HCT116 (cell line): Measurements from ENCODE around the gene SND1. TPM values are rescaled to one million over a fixed set of nuclear protein-coding genes. Genes with fewer than 3 reads are reported as not detected.

ENCODE experiments used
- ATAC-seq: fragments of 200-7000 bp; cut with Tn5 transposase; 2 replicates; pipeline ENCODE4 v1.9.1; 2020; ENCODE audit warnings: mild to moderate bottlenecking, moderate library complexity
- BruUV-seq: library from RNA; stranded (reverse); fragments of 400-500 nt; replicated peaks from 2 replicates; lab custom pipeline; 2021; lab: Mats Ljungman, UMichigan
- CTCF ChIA-PET: fragments of 300-600 bp; sonication (Branson Sonifier 250); formaldehyde crosslinking; loops from one replicate; lab custom pipeline; 2021; ENCODE audit warnings: antibody characterized with exemption; lab: Charles Lee
- POLR2A ChIA-PET: fragments of 300-600, 350-600 bp; sonication (Branson Sonifier 250); formaldehyde crosslinking; loops from one replicate; lab custom pipeline; 2021; ENCODE audit warnings: antibody characterized with exemption; lab: Charles Lee
- RAD21 ChIA-PET, 2 experiments: fragments of 300-600 bp; sonication (Branson Sonifier 250); formaldehyde crosslinking; loops; one replicate each; lab custom pipeline; 2023; ENCODE audit warnings: low total read pairs in 2 of 2; ENCODE audit not compliant: uncharacterized antibody in 2 of 2, unreplicated experiment in 2 of 2, low non-redundant PET in 1 of 2; lab: Charles Lee
- DNase-seq: peaks from one replicate; pipeline ENCODE4 v3.0.0-alpha.2; 2010; ENCODE audit warnings: low read depth, low spot score
- H2AFZ ChIP-seq: fragments of 200-600 bp; shearing (Covaris generic), sonication (generic); 2 replicates; pipeline ENCODE4 v1.6.1; 2017; ENCODE audit warnings: low read depth, mixed run types, mixed read lengths, antibody characterized with exemption, low read length; ENCODE audit not compliant: poor library complexity, severe bottlenecking
- H3K27ac ChIP-seq: 2 replicates; pipeline ENCODE4 v1.5.1; 2012; ENCODE audit warnings: low read depth, low read length
- H3K27me3 ChIP-seq: fragments of 200-600 bp; sonication (generic); 2 replicates; pipeline ENCODE4 v1.6.1; 2016; ENCODE audit warnings: mixed run types, low read length, mixed read lengths; ENCODE audit not compliant: insufficient read depth
- H3K36me3 ChIP-seq, 2 experiments: fragments of 200-500 bp in 1 of 2; fragments of 200-600 bp in 1 of 2; sonication (Bioruptor generic) in 1 of 2; sonication (generic) in 1 of 2; 2 replicates each; pipeline versions ENCODE4 v1.5.1 to v1.6.1; 2014 to 2016; ENCODE audit warnings: low read length in 2 of 2, inconsistent platforms in 1 of 2, mixed read lengths in 1 of 2, mixed run types in 1 of 2; ENCODE audit not compliant: insufficient read depth in 2 of 2, control insufficient read depth in 1 of 2
- H3K4me1 ChIP-seq, 2 experiments: fragments of 200-600 bp in 1 of 2; sonication (generic) in 1 of 2; 2 replicates each; pipeline versions ENCODE4 v1.5.1 to v1.6.1; 2012 to 2017; ENCODE audit warnings: low read length in 2 of 2, inconsistent platforms in 1 of 2, mild to moderate bottlenecking in 1 of 2, mixed read lengths in 1 of 2, mixed run types in 1 of 2, moderate library complexity in 1 of 2; ENCODE audit not compliant: insufficient read depth in 2 of 2, control insufficient read depth in 1 of 2
- H3K4me2 ChIP-seq: fragments of 200-600 bp; sonication (generic); 2 replicates; pipeline ENCODE4 v1.6.1; 2017; ENCODE audit warnings: mixed run types, low read length, mixed read lengths
- H3K4me3 ChIP-seq, 2 experiments: fragments of 200-600 bp in 1 of 2; sonication (generic) in 1 of 2; replicated peaks in 1 of 2; 2 replicates each; pipeline ENCODE4 v1.5.1; 2011 to 2016; ENCODE audit warnings: low read length in 2 of 2, control low read depth in 1 of 2, low read depth in 1 of 2, mild to moderate bottlenecking in 1 of 2, mixed read lengths in 1 of 2, mixed run types in 1 of 2
- H3K79me2 ChIP-seq: fragments of 200-600 bp; sonication (generic); 2 replicates; pipeline ENCODE4 v1.6.1; 2017; ENCODE audit warnings: mild to moderate bottlenecking, mixed run types, low read length, moderate library complexity, mixed read lengths; ENCODE audit not compliant: insufficient read depth
- H3K9ac ChIP-seq: fragments of 200-600 bp; sonication (generic); 2 replicates; pipeline ENCODE4 v1.6.1; 2016; ENCODE audit warnings: low read length, mixed read lengths
- H3K9me2 ChIP-seq: fragments of 200-600 bp; sonication (generic), shearing (Covaris generic); 2 replicates; pipeline ENCODE4 v1.6.1; 2017; ENCODE audit warnings: mixed run types, mild to moderate bottlenecking, moderate library complexity; ENCODE audit not compliant: insufficient read depth
- H3K9me3 ChIP-seq, 2 experiments: fragments of 200-500 bp in 1 of 2; fragments of 200-600 bp in 1 of 2; sonication (Bioruptor generic) in 1 of 2; sonication (generic) in 1 of 2; 2 replicates each; pipeline ENCODE4 v1.6.1; 2014 to 2017; ENCODE audit warnings: low read length in 2 of 2, mixed read lengths in 2 of 2, inconsistent platforms in 1 of 2, low read depth in 1 of 2, mild to moderate bottlenecking in 1 of 2, mixed run types in 1 of 2, moderate library complexity in 1 of 2; ENCODE audit not compliant: control insufficient read depth in 1 of 2, insufficient read depth in 1 of 2
- H4K20me1 ChIP-seq: fragments of 200-600 bp; sonication (generic), shearing (Covaris generic); 2 replicates; pipeline ENCODE4 v1.6.1; 2017; ENCODE audit warnings: mixed run types, mild to moderate bottlenecking, moderate library complexity; ENCODE audit not compliant: insufficient read depth
- EGR1 ChIP-seq: IDR thresholded peaks from 2 replicates; pipeline ENCODE4 v1.6.1; 2012; ENCODE audit warnings: low read depth
- ELF1 ChIP-seq: IDR thresholded peaks from 2 replicates; pipeline ENCODE4 v1.6.1; 2012; ENCODE audit warnings: low read depth, borderline replicate concordance
- EZH2 ChIP-seq: fragments of 200-600 bp; sonication (generic); IDR thresholded peaks from 2 replicates; pipeline ENCODE4 v1.6.1; 2017; ENCODE audit warnings: antibody characterized with exemption, mixed run types
- EZH2phosphoT487 ChIP-seq: fragments of 200-600 bp; IDR thresholded peaks from 2 replicates; pipeline ENCODE4 v1.6.1; 2018; ENCODE audit warnings: antibody characterized with exemption, borderline replicate concordance
- FOSL1 ChIP-seq: IDR thresholded peaks from 2 replicates; pipeline ENCODE4 v1.6.1; 2012; ENCODE audit warnings: low read depth
- JUND ChIP-seq: IDR thresholded peaks from 2 replicates; pipeline ENCODE4 v1.6.1; 2012
- POLR2A ChIP-seq: IDR thresholded peaks from 2 replicates; pipeline ENCODE4 v1.7.0; 2011; ENCODE audit warnings: borderline replicate concordance; ENCODE audit not compliant: insufficient read depth, insufficient read length; ENCODE audit errors: extremely low read depth
- POLR2AphosphoS5 ChIP-seq: IDR thresholded peaks from 2 replicates; pipeline ENCODE4 v1.6.1; 2011; ENCODE audit warnings: mild to moderate bottlenecking, low read depth, low read length, moderate library complexity
- RAD21 ChIP-seq: IDR thresholded peaks from 2 replicates; pipeline ENCODE4 v1.6.1; 2012; ENCODE audit warnings: low read depth, mild to moderate bottlenecking
- SP1 ChIP-seq: IDR thresholded peaks from 2 replicates; pipeline ENCODE4 v1.6.1; 2012; ENCODE audit warnings: low read depth
- SRF ChIP-seq: IDR thresholded peaks from 2 replicates; pipeline ENCODE4 v1.6.1; 2012; ENCODE audit warnings: low read depth
- YY1 ChIP-seq: IDR thresholded peaks from 2 replicates; pipeline ENCODE4 v1.6.1; 2011; ENCODE audit warnings: low read length, low read depth, moderate library complexity, mild to moderate bottlenecking; ENCODE audit not compliant: insufficient replicate concordance; ENCODE audit errors: extremely low read depth
- ZFX ChIP-seq: fragments of 450-650 bp; IDR thresholded peaks from 2 replicates; pipeline ENCODE4 v1.6.1; 2017
- ZNF274 ChIP-seq: fragments of 200-500 bp; sonication (Bioruptor generic); IDR thresholded peaks from 2 replicates; pipeline ENCODE4 v1.6.1; 2014; ENCODE audit warnings: mild to moderate bottlenecking, low read depth, low read length, inconsistent platforms
- intact Hi-C: fragments of 100-400 bp; cut with micrococcal nuclease; formaldehyde crosslinking; loops from 2 replicates; pipeline ENCODE4 v1.10.0; 2022
- total RNA-seq: library from RNA; stranded (reverse); gene quantifications from one replicate; pipeline ENCODE4 v1.2.1, GENCODE V29; 2021; ENCODE audit not compliant: unreplicated experiment
- TF ChIP-seq, protein P1 (sequence below): IDR thresholded peaks from 2 replicates; pipeline ENCODE4 v1.6.1; 2012; ENCODE audit warnings: low read depth
- TF ChIP-seq, protein P2 (sequence below): IDR thresholded peaks from 2 replicates; pipeline ENCODE4 v1.6.1; 2011; ENCODE audit warnings: mild to moderate bottlenecking, low read length, moderate library complexity; ENCODE audit not compliant: insufficient replicate concordance; ENCODE audit errors: extremely low read depth
- TF ChIP-seq, protein P3 (sequence below), 3 experiments: fragments of 200-600 bp in 1 of 3; sonication (generic) in 1 of 3; IDR thresholded peaks in 2 of 3; conservative IDR thresholded peaks in 1 of 3; 2 replicates each; pipeline ENCODE4 v1.5.1; 2012 to 2017; ENCODE audit warnings: low read depth in 2 of 3, low read length in 2 of 3, antibody characterized with exemption in 1 of 3, borderline replicate concordance in 1 of 3, control low read depth in 1 of 3, mild to moderate bottlenecking in 1 of 3, mixed read lengths in 1 of 3, mixed run types in 1 of 3, moderate library complexity in 1 of 3; ENCODE audit not compliant: insufficient read depth in 1 of 3
- TF ChIP-seq, protein P4 (sequence below): IDR thresholded peaks from 2 replicates; pipeline ENCODE4 v1.6.1; 2012

SND1 gene
- total RNA-seq, 1 experiment from 2014 or later, result 169 TPM

- H3K36me3 ChIP-seq, result no peaks in the 10 kb centered on the region
Measured at GRCh38 chr7:128117691-128118090, 465.7 kb downstream of the SND1 start.

More at GRCh38 chr7:128117691-128118090, 465.7 kb downstream of the SND1 start:
- Histone ChIP-seq H3K27me3 (no peaks in the 10 kb centered on the region), H3K9ac (no peak overlapping the region), H3K4me2 (no peak overlapping the region), H2AFZ (no peak overlapping the region), H3K9me2 (no peaks in the 10 kb centered on the region), H3K9me3 (no peaks in the 10 kb centered on the region), H4K20me1 (no peaks in the 10 kb centered on the region), H3K27ac (no peak overlapping the region), H3K79me2 (no peaks in the 10 kb centered on the region), H3K4me3 (no peak overlapping the region), H3K4me1 (peaks cover 0 to 11% of the 10 kb centered on the region in 2 experiments; a peak in 2 of 4 replicates)
- TF ChIP-seq POLR2A (no peak), SP1 (no peak), ELF1 (no peak), EZH2phosphoT487 (no peak), EGR1 (no peak), FOSL1 (no peak), SRF (no peak), POLR2AphosphoS5 (no peak), JUND (no peak), RAD21 (no peak), ZFX (no peak), EZH2 (no peak), YY1 (no peak), ZNF274 (no peak)
- TF ChIP-seq, protein P1, sequence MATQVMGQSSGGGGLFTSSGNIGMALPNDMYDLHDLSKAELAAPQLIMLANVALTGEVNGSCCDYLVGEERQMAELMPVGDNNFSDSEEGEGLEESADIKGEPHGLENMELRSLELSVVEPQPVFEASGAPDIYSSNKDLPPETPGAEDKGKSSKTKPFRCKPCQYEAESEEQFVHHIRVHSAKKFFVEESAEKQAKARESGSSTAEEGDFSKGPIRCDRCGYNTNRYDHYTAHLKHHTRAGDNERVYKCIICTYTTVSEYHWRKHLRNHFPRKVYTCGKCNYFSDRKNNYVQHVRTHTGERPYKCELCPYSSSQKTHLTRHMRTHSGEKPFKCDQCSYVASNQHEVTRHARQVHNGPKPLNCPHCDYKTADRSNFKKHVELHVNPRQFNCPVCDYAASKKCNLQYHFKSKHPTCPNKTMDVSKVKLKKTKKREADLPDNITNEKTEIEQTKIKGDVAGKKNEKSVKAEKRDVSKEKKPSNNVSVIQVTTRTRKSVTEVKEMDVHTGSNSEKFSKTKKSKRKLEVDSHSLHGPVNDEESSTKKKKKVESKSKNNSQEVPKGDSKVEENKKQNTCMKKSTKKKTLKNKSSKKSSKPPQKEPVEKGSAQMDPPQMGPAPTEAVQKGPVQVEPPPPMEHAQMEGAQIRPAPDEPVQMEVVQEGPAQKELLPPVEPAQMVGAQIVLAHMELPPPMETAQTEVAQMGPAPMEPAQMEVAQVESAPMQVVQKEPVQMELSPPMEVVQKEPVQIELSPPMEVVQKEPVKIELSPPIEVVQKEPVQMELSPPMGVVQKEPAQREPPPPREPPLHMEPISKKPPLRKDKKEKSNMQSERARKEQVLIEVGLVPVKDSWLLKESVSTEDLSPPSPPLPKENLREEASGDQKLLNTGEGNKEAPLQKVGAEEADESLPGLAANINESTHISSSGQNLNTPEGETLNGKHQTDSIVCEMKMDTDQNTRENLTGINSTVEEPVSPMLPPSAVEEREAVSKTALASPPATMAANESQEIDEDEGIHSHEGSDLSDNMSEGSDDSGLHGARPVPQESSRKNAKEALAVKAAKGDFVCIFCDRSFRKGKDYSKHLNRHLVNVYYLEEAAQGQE, result no peak
- TF ChIP-seq, protein P2, sequence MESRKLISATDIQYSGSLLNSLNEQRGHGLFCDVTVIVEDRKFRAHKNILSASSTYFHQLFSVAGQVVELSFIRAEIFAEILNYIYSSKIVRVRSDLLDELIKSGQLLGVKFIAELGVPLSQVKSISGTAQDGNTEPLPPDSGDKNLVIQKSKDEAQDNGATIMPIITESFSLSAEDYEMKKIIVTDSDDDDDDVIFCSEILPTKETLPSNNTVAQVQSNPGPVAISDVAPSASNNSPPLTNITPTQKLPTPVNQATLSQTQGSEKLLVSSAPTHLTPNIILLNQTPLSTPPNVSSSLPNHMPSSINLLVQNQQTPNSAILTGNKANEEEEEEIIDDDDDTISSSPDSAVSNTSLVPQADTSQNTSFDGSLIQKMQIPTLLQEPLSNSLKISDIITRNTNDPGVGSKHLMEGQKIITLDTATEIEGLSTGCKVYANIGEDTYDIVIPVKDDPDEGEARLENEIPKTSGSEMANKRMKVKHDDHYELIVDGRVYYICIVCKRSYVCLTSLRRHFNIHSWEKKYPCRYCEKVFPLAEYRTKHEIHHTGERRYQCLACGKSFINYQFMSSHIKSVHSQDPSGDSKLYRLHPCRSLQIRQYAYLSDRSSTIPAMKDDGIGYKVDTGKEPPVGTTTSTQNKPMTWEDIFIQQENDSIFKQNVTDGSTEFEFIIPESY, result no peak
- TF ChIP-seq, protein P3, sequence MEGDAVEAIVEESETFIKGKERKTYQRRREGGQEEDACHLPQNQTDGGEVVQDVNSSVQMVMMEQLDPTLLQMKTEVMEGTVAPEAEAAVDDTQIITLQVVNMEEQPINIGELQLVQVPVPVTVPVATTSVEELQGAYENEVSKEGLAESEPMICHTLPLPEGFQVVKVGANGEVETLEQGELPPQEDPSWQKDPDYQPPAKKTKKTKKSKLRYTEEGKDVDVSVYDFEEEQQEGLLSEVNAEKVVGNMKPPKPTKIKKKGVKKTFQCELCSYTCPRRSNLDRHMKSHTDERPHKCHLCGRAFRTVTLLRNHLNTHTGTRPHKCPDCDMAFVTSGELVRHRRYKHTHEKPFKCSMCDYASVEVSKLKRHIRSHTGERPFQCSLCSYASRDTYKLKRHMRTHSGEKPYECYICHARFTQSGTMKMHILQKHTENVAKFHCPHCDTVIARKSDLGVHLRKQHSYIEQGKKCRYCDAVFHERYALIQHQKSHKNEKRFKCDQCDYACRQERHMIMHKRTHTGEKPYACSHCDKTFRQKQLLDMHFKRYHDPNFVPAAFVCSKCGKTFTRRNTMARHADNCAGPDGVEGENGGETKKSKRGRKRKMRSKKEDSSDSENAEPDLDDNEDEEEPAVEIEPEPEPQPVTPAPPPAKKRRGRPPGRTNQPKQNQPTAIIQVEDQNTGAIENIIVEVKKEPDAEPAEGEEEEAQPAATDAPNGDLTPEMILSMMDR (IDR thresholded peaks at IDR 0.05 in 2 of 3, conservative IDR thresholded peaks at IDR 0.05 in 1 of 3; ENCODE audit: borderline replicate concordance in 1 of 3, insufficient read depth in 1 of 3, low read depth in 2 of 3, low read length in 2 of 3), result no peak
- TF ChIP-seq, protein P4, sequence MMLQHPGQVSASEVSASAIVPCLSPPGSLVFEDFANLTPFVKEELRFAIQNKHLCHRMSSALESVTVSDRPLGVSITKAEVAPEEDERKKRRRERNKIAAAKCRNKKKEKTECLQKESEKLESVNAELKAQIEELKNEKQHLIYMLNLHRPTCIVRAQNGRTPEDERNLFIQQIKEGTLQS, result no peak
- no peak for DNase-seq
- no peak for ATAC-seq
- intact Hi-C loops, result no loop called here
- no TSS peak for BruUV-seq
- CTCF ChIA-PET, result no interaction called here
- POLR2A ChIA-PET, result no interaction called here
- RAD21 ChIA-PET, result no interaction called here
